OCI-LY7 (cell line): ENCODE measurements around the gene ARL8B.

Source experiments
- CTCF ChIP-seq: fragments of 200-600 bp; sonication (generic); conservative IDR thresholded peaks from 2 replicates; pipeline ENCODE4 v1.5.1; 2014; ENCODE audit warnings: mild to moderate bottlenecking, antibody characterized with exemption, low read length, moderate library complexity, mixed read lengths
- EZH2phosphoT487 ChIP-seq: fragments of 200-600 bp; sonication (generic); IDR thresholded peaks from 2 replicates; pipeline ENCODE4 v1.6.1; 2018; ENCODE audit warnings: low read depth, borderline replicate concordance, mild to moderate bottlenecking, mixed run types, antibody characterized with exemption, low read length, moderate library complexity, mixed read lengths

DNA sequence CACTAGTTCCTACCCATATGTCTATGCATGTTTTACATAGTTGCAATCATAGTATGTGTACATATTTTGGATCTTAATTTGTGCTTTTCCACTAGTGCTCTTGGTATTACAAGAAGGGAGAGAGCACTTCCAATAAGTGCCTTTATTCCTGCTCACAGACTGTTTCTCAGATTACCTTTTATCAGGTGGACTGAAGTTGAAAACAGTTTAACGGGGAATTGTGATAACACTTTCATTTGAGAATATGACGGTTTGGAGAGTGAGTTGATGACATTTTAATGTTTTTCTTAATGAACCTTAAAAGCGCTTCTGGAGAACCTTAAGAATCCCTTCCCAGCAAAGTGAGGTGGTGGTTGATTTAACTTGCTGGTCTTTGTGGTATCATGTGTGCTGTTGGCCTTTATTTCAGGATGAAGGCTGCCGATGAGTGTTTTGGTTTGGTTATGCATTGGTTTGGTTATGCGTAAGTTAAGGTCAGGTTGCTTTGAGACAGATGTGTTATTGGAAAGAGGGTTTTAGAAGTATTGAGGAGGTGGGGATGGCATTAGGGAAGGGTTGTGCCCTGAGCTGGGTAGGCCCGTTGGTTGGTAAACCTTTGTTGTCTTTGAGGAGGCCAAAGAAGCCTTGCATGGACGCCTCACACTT is 68.2 kb downstream of the ARL8B start:
- TF ChIP-seq CTCF: no peak
- TF ChIP-seq EZH2phosphoT487: no peak
